Right lobe of liver (tissue), 4 donors: ENCODE measurements around the gene GARIN5A.

Experiments used
- POLR2A ChIP-seq: fragments of 450-650 bp; IDR thresholded peaks from one replicate; pipeline ENCODE4 v1.6.1; 2017; ENCODE audit warnings: antibody characterized with exemption, mild to moderate bottlenecking
- TF ChIP-seq, protein P1 (sequence below), 4 donors: fragments of 200-600 bp in 3 of 4; fragments of 450-650 bp in 1 of 4; IDR thresholded peaks; one replicate each; pipeline versions ENCODE4 v1.5.1 to v1.8.0; 2016 to 2022; ENCODE audit warnings: antibody characterized with exemption in 4 of 4, mild to moderate bottlenecking in 2 of 4
- donor health status: DM: no; HTN: no; CAD: no.
- donor health status: DM: no; HTN: no; CAD: no.
- donor health status: DM: no; HTN: yes; CAD: no.

DNA sequence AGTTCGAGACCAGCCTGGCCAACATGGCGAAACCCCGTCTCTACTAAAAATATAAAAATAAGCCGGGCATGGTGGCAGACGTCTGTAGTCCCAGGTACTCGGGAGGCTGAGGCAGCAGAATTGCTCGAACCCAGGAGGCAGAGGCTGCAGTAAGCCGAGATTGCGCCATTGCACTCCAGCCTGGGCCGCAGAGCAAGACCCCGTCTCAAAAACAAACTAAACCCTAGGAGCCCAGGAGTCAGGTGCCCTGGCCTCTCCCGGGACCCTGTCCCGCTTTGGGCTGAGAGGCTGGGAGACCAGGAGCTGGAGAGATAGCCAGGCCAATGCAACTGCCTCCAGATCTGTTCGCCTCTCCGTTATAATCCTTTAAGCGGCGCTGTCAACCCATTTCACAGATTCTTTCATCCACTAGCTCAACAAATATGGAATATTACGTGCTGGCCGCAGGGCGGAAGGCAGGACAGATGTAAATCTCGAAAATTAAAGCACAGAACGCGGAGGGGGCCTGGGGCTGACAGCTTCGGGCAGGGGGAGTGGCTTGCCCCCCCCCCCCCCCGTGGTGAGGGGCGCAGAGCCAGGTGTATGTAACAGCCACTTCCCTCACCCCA, 49.2 kb downstream of the GARIN5A start:
- TF ChIP-seq, protein P1, sequence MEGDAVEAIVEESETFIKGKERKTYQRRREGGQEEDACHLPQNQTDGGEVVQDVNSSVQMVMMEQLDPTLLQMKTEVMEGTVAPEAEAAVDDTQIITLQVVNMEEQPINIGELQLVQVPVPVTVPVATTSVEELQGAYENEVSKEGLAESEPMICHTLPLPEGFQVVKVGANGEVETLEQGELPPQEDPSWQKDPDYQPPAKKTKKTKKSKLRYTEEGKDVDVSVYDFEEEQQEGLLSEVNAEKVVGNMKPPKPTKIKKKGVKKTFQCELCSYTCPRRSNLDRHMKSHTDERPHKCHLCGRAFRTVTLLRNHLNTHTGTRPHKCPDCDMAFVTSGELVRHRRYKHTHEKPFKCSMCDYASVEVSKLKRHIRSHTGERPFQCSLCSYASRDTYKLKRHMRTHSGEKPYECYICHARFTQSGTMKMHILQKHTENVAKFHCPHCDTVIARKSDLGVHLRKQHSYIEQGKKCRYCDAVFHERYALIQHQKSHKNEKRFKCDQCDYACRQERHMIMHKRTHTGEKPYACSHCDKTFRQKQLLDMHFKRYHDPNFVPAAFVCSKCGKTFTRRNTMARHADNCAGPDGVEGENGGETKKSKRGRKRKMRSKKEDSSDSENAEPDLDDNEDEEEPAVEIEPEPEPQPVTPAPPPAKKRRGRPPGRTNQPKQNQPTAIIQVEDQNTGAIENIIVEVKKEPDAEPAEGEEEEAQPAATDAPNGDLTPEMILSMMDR (IDR thresholded peaks at IDR 0.05) = no peak
- TF ChIP-seq POLR2A = no peak
